Measurements from ENCODE around the gene WWC2. TPM values are rescaled to one million over a fixed set of nuclear protein-coding genes. Genes with fewer than 3 reads are reported as not detected.

The WWC2 gene
- total and polyA plus RNA-seq, 2 experiments from 2014 or later, result 50.5 to 74.2 TPM

GRCh38 chr4:183350317-183351071 lies 251.4 kb downstream of the WWC2 start:
- Histone ChIP-seq H3K27ac (ENCODE audit: low read depth) (no peak overlapping the region), H2AFZ (peak overlapping the region; percentile 56; the same call in 1 of the 2 replicates), H3K4me1 (ENCODE audit: insufficient read depth) (no peaks in the 10 kb centered on the region), H3K4me3 (no peak overlapping the region), H3K9me2 (ENCODE audit: insufficient read depth) (no peaks in the 10 kb centered on the region), H3K4me2 (no peak overlapping the region), H3K79me2 (replicated peaks; ENCODE audit: insufficient read depth) (no peaks in the 10 kb centered on the region), H3F3A (replicated peaks; ENCODE audit: low read depth) (no peaks in the 10 kb centered on the region), H3K36me3 (ENCODE audit: insufficient read depth) (no peaks in the 10 kb centered on the region), H3K27me3 (ENCODE audit: insufficient read depth) (no peaks in the 10 kb centered on the region), H4K20me1 (replicated peaks; ENCODE audit: insufficient read depth) (no peaks in the 10 kb centered on the region)
- Mint-ChIP-seq H3K9me3 (no peaks in the 10 kb centered on the region), H3K27me3 (ENCODE audit: insufficient read depth, low read depth, poor library complexity) (peaks cover 6% of the 10 kb centered on the region), H3K36me3 (ENCODE audit: low read depth) (no peaks in the 10 kb centered on the region), H3K27ac (no peak overlapping the region), H3K4me3 (no peak overlapping the region), H3K4me1 (no peaks in the 10 kb centered on the region)
- ATAC-seq (no peak), DNase-seq (ENCODE audit: low spot score) (no peak)
- TF ChIP-seq EZH2phosphoT487 (IDR thresholded peaks at IDR 0.05; ENCODE audit: unreplicated experiment), result no peak
- TF ChIP-seq EZH2 (IDR thresholded peaks at IDR 0.05; ENCODE audit: low read depth, unreplicated experiment), result no peak
- TF ChIP-seq REST (IDR thresholded peaks at IDR 0.05; ENCODE audit: unreplicated experiment), result no peak

GRCh38 chr4:183352546-183352945 lies 253.5 kb downstream of the WWC2 start:
- Histone ChIP-seq H3K9me2 (ENCODE audit: insufficient read depth) (no peaks in the 10 kb centered on the region), H3K27ac (ENCODE audit: low read depth) (no peak overlapping the region), H3F3A (replicated peaks; ENCODE audit: low read depth) (no peaks in the 10 kb centered on the region), H3K27me3 (ENCODE audit: insufficient read depth) (no peaks in the 10 kb centered on the region), H3K4me1 (ENCODE audit: insufficient read depth) (no peaks in the 10 kb centered on the region), H3K79me2 (replicated peaks; ENCODE audit: insufficient read depth) (no peaks in the 10 kb centered on the region), H3K36me3 (ENCODE audit: insufficient read depth) (no peaks in the 10 kb centered on the region), H2AFZ (peak overlapping the region; percentile 47; the same call in 1 of the 2 replicates), H4K20me1 (replicated peaks; ENCODE audit: insufficient read depth) (no peaks in the 10 kb centered on the region), H3K4me3 (no peak overlapping the region), H3K4me2 (no peak overlapping the region)
- Mint-ChIP-seq H3K27ac (no peak overlapping the region), H3K9me3 (no peaks in the 10 kb centered on the region; the same call in 2 of the 3 replicates), H3K4me1 (no peaks in the 10 kb centered on the region; the same call in 2 of the 3 replicates), H3K27me3 (ENCODE audit: insufficient read depth, low read depth, poor library complexity) (peaks cover 4% of the 10 kb centered on the region), H3K4me3 (no peak overlapping the region), H3K36me3 (ENCODE audit: low read depth) (no peaks in the 10 kb centered on the region)
- no peak for DNase-seq (ENCODE audit: low spot score)
- ATAC-seq, result no peak
- TF ChIP-seq NANOG (IDR thresholded peaks at IDR 0.05; ENCODE audit: borderline replicate concordance), result no peak
- TF ChIP-seq STAT1 (IDR thresholded peaks at IDR 0.05; ENCODE audit: unreplicated experiment), result no peak
- no peak for TF ChIP-seq EZH2 (IDR thresholded peaks at IDR 0.05; ENCODE audit: low read depth, unreplicated experiment)
- no peak for TF ChIP-seq EZH2phosphoT487 (IDR thresholded peaks at IDR 0.05; ENCODE audit: unreplicated experiment)
- no peak for TF ChIP-seq JUNB (IDR thresholded peaks at IDR 0.05; ENCODE audit: unreplicated experiment)
- TF ChIP-seq CTCF (conservative IDR thresholded peaks at IDR 0.05; ENCODE audit: low read depth in 2 of 2), result no peak
- no peak for TF ChIP-seq POLR2AphosphoS5 (IDR thresholded peaks at IDR 0.05; ENCODE audit: low read depth)
- TF ChIP-seq ZNF114 (CRISPR knock-in tag; IDR thresholded peaks at IDR 0.05), result no peak
- no peak for TF ChIP-seq REST (IDR thresholded peaks at IDR 0.05; ENCODE audit: unreplicated experiment)
- TF ChIP-seq CREB1 (CRISPR knock-in tag; IDR thresholded peaks at IDR 0.05; ENCODE audit: low read depth), result no peak
